PC-9 (cell line): ENCODE results near the gene GSTA4. TPM values are rescaled to one million over a fixed set of nuclear protein-coding genes. Genes with fewer than 3 reads are reported as not detected.

ENCODE experiments used
- BruUV-seq: library from RNA; stranded (reverse); fragments of 400-500 nt; replicated peaks from 2 replicates; lab custom pipeline; 2021; lab: Mats Ljungman, UMichigan
- CTCF ChIA-PET: fragments of 300-600 bp; sonication (Branson Sonifier 250); formaldehyde crosslinking; loops from one replicate; lab custom pipeline; 2022; ENCODE audit warnings: antibody characterized with exemption; lab: Charles Lee
- POLR2A ChIA-PET: fragments of 300-600 bp; sonication (Branson Sonifier 250); formaldehyde crosslinking; loops from one replicate; lab custom pipeline; 2022; ENCODE audit warnings: antibody characterized with exemption; ENCODE audit not compliant: unreplicated experiment; lab: Charles Lee
- DNase-seq, 2 experiments: peaks; one replicate each; pipeline versions ENCODE4 v3.0.0 to v3.0.0-alpha.2; 2015 to 2022; ENCODE audit warnings: mixed read lengths in 1 of 2
- H2AFZ ChIP-seq: fragments of 200-600 bp; sonication (generic); 2 replicates; pipeline ENCODE4 v1.8.1; 2017; ENCODE audit warnings: antibody characterized with exemption
- H3F3A ChIP-seq: fragments of 200-600 bp; sonication (generic); 2 replicates; pipeline ENCODE4 v1.8.1; 2017; ENCODE audit warnings: antibody characterized with exemption, mild to moderate bottlenecking, low read depth; ENCODE audit not compliant: insufficient read depth
- H3K27ac ChIP-seq: fragments of 200-600 bp; sonication (generic); 2 replicates; pipeline ENCODE4 v1.6.1; 2016; ENCODE audit warnings: mixed run types
- H3K27me3 ChIP-seq: fragments of 200-600 bp; sonication (generic); 2 replicates; pipeline ENCODE4 v1.6.1; 2016; ENCODE audit warnings: low read depth, mixed run types; ENCODE audit not compliant: insufficient read depth
- H3K36me3 ChIP-seq: fragments of 200-600 bp; sonication (generic); 2 replicates; pipeline ENCODE4 v1.6.1; 2016; ENCODE audit warnings: low read depth, mixed run types
- H3K4me1 ChIP-seq: fragments of 200-600 bp; sonication (generic); replicated peaks from 2 replicates; pipeline ENCODE4 v1.6.1; 2016; ENCODE audit warnings: mixed run types; ENCODE audit not compliant: insufficient read depth
- H3K4me2 ChIP-seq: fragments of 200-600 bp; sonication (generic); 2 replicates; pipeline ENCODE4 v1.6.1; 2017; ENCODE audit warnings: mixed run types
- H3K4me3 ChIP-seq: fragments of 200-600 bp; sonication (generic); 2 replicates; pipeline ENCODE4 v1.6.1; 2016; ENCODE audit warnings: mixed run types
- H3K79me2 ChIP-seq: fragments of 200-600 bp; sonication (generic); 2 replicates; pipeline ENCODE4 v1.6.1; 2017; ENCODE audit warnings: low read depth, mixed run types
- H3K9me2 ChIP-seq: fragments of 200-600 bp; sonication (generic); 2 replicates; pipeline ENCODE4 v1.8.1; 2017; ENCODE audit warnings: mild to moderate bottlenecking; ENCODE audit not compliant: insufficient read depth
- H3K9me3 ChIP-seq: fragments of 200-600 bp; sonication (generic); 2 replicates; pipeline ENCODE4 v1.8.1; 2016; ENCODE audit warnings: low read depth; ENCODE audit not compliant: insufficient read depth
- H4K20me1 ChIP-seq: fragments of 200-600 bp; sonication (generic); 2 replicates; pipeline ENCODE4 v1.8.1; 2017; ENCODE audit not compliant: insufficient read depth
- CTCF ChIP-seq: fragments of 200-600 bp; sonication (generic); conservative IDR thresholded peaks from 2 replicates; pipeline ENCODE4 v1.6.1; 2017; ENCODE audit warnings: mixed run types, antibody characterized with exemption, mild to moderate bottlenecking, moderate library complexity
- EZH2 ChIP-seq: fragments of 200-600 bp; sonication (generic); IDR thresholded peaks from 2 replicates; pipeline ENCODE4 v1.8.0; 2017; ENCODE audit warnings: antibody characterized with exemption, low read depth
- intact Hi-C: fragments of 100-400 bp; cut with micrococcal nuclease; formaldehyde crosslinking; loops from one replicate; pipeline ENCODE4 v1.10.0; 2022; ENCODE audit not compliant: unreplicated experiment
- total RNA-seq: library from RNA; stranded (reverse); gene quantifications from 2 replicates; pipeline ENCODE4 v1.2.3, GENCODE V29; 2021

Gene GSTA4
- total RNA-seq, 1 experiment from 2014 or later = 3.4 TPM

- H3K36me3 ChIP-seq = no peaks in the 10 kb centered on the region
- intact Hi-C loops = no loop called here
- no peaks in the 10 kb centered on the region for H3K27me3 ChIP-seq
- no peak overlapping the region for H3K27ac ChIP-seq
- BruUV-seq = no TSS peak
- H3K4me1 ChIP-seq = peaks cover 13% of the 10 kb centered on the region; the same call in 1 of the 2 replicates
- no peak overlapping the region for H3K4me2 ChIP-seq
- DNase-seq = no peak
- no peaks in the 10 kb centered on the region for H3K9me2 ChIP-seq
- peaks cover 12% of the 10 kb centered on the region for H3F3A ChIP-seq
- no peaks in the 10 kb centered on the region for H3K79me2 ChIP-seq
- ChIA-PET POLR2A (no interaction called here), CTCF (no interaction called here)
- no peaks in the 10 kb centered on the region for H3K9me3 ChIP-seq
- no peak overlapping the region for H3K4me3 ChIP-seq
- no peak overlapping the region for H2AFZ ChIP-seq
- H4K20me1 ChIP-seq = no peaks in the 10 kb centered on the region
- TF ChIP-seq CTCF (no peak), EZH2 (no peak)
Measured at GRCh38 chr6:52981222-52981900, 13.7 kb downstream of the GSTA4 start.

GRCh38 chr6:52976591-52977035 is 18.5 kb downstream of the GSTA4 start:
- no peak for TF ChIP-seq EZH2
- no peak for TF ChIP-seq CTCF
- Histone ChIP-seq H3K4me3 (no peak overlapping the region), H2AFZ (no peak overlapping the region), H3K4me1 (no peaks in the 10 kb centered on the region), H3K79me2 (no peaks in the 10 kb centered on the region), H3F3A (no peaks in the 10 kb centered on the region), H3K27me3 (no peaks in the 10 kb centered on the region), H3K9me3 (no peaks in the 10 kb centered on the region; the same call in 1 of the 2 replicates), H3K4me2 (no peak overlapping the region), H3K9me2 (no peaks in the 10 kb centered on the region), H3K27ac (no peak overlapping the region), H4K20me1 (no peaks in the 10 kb centered on the region), H3K36me3 (no peaks in the 10 kb centered on the region)
- intact Hi-C loops = no loop called here
- ChIA-PET POLR2A (no interaction called here), CTCF (no interaction called here)
- BruUV-seq = no TSS peak
- DNase-seq = no peak

GRCh38 chr6:52976149-52976548 is 18.9 kb downstream of the GSTA4 start:
- H3K9me2 ChIP-seq = no peaks in the 10 kb centered on the region
- no peaks in the 10 kb centered on the region for H3F3A ChIP-seq
- intact Hi-C loops = no loop called here
- no TSS peak for BruUV-seq
- CTCF ChIA-PET = no interaction called here
- POLR2A ChIA-PET = no interaction called here
- H3K9me3 ChIP-seq = no peaks in the 10 kb centered on the region; the same call in 1 of the 2 replicates
- no peak overlapping the region for H2AFZ ChIP-seq
- no peak for TF ChIP-seq CTCF
- no peak for TF ChIP-seq EZH2
- H4K20me1 ChIP-seq = no peaks in the 10 kb centered on the region
- H3K27ac ChIP-seq = no peak overlapping the region
- no peaks in the 10 kb centered on the region for H3K27me3 ChIP-seq
- H3K79me2 ChIP-seq = no peaks in the 10 kb centered on the region
- no peaks in the 10 kb centered on the region for H3K36me3 ChIP-seq
- H3K4me2 ChIP-seq = no peak overlapping the region
- H3K4me1 ChIP-seq = no peaks in the 10 kb centered on the region
- DNase-seq = no peak
- no peak overlapping the region for H3K4me3 ChIP-seq
